Right ventricle myocardium superior (tissue), 1 donor: ENCODE results near the gene MED13L. TPM values are rescaled to one million over a fixed set of nuclear protein-coding genes. Genes with fewer than 3 reads are reported as not detected.
"Not testable (repeated sequence)": the region's sequence is repeated elsewhere in the genome, so short reads cannot be mapped to it uniquely, and the experiment has no call there.

Experiments used
- ATAC-seq: fragments of 200-7000 bp; cut with Tn5 transposase; one replicate; pipeline ENCODE4 v1.9.1; 2020; ENCODE audit warnings: mild to moderate bottlenecking; ENCODE audit not compliant: poor library complexity
- DNase-seq: peaks from one replicate; pipeline ENCODE4 v3.0.0-alpha.2; 2020
- intact Hi-C: fragments of 100-400 bp; cut with DNase I; formaldehyde crosslinking; loops from one replicate; pipeline ENCODE4 v1.11.2; 2022
- total RNA-seq: library from RNA; stranded (reverse); fragmentation: NEBNext Ultra II Directional; extraction: Animal tissue kit (Norgen Biotek cat#: 25700); gene quantifications from one replicate; pipeline ENCODE4 v1.2.1, GENCODE V29; 2021
- donor health status: DM: no; HTN: yes; CAD: no; lungs with severe emphysema.

The MED13L gene
- total RNA-seq, 1 donor from 2014 or later = 57.7 TPM

GRCh38 chr12:116263431-116263830, 14.1 kb downstream of the MED13L start:
- ATAC-seq (no peak), DNase-seq (no peak)
- intact Hi-C loops = no loop called here

- DNase-seq (no peak), ATAC-seq (no peak)
- intact Hi-C loops = no loop called here
Measured at GRCh38 chr12:116262741-116263140, 14.8 kb downstream of the MED13L start.

DNA sequence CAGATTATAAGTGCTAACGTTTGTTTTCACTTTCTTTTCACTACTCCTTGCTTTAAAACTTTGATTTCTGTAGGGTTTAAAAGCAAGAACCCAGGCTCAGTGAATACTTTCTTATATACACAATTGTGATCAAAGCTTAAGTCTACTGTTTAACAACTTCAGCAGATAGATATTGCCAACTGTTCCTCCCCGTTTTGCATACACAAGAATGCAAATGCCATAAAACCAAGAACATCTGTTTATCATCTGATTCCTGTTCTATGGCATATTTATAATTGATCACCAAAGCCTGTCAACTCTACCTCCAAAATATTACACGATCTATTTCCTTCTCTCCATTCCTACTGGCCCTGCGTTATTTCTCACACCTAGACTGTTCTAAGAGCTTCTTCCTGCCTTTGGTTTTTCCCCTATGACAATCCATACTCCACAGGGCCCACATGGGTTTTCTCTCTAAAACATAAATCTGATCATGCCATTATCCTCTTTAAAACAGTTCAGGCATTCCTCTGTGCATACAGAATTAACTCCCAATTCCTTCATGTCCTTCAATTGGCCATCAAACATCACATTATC, 15.9 kb downstream of the MED13L start:
- DNase-seq (no peak), ATAC-seq (no peak)
- intact Hi-C loops = no loop called here

- no peak for DNase-seq
- intact Hi-C loops = no loop called here
Measured at GRCh38 chr12:116259800-116260577, 17.5 kb downstream of the MED13L start.

GRCh38 chr12:116257826-116258225, 19.7 kb downstream of the MED13L start:
- DNase-seq = no peak
- intact Hi-C loops = no loop called here
- ATAC-seq = no peak

More at GRCh38 chr12:116259800-116260577, 17.5 kb downstream of the MED13L start:
- ATAC-seq = no peak

GRCh38 chr12:116257215-116257614, 20.3 kb downstream of the MED13L start:
- DNase-seq (no peak), ATAC-seq (peak; percentile 60)
- intact Hi-C loops = no loop called here

DNA sequence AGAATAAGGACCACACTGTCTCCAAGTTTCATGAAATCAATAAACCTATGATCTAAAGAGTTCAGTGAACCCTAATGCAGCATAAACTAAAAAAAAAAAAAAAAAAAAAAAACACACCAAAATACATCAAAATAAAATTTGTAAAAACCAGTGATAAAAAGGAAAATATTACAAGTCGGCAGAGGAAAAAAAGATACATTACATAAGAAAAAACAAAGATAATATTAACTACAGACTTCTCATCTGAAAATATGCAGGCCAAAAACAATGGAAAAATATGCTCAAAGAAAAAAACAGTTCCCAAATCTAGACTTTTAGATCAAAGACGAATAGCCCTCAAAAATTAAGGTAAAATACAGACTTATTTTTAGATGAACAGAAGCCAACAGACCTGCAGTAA, 27.6 kb downstream of the MED13L start:
- no peak for ATAC-seq
- DNase-seq = no peak
- intact Hi-C loops = no loop called here

GRCh38 chr12:116248930-116249329, 28.6 kb downstream of the MED13L start:
- peak; percentile 46 for ATAC-seq

GRCh38 chr12:116248433-116248832, 29.1 kb downstream of the MED13L start:
- intact Hi-C loops = no loop called here
- no peak for ATAC-seq
- no peak for DNase-seq

More at GRCh38 chr12:116248930-116249329, 28.6 kb downstream of the MED13L start:
- DNase-seq = no peak
- intact Hi-C loops = no loop called here

GRCh38 chr12:116247377-116247776, 30.1 kb downstream of the MED13L start:
- no peak for DNase-seq
- ATAC-seq = peak; percentile 48
- intact Hi-C loops = no loop called here

GRCh38 chr12:116246490-116247179, 30.9 kb downstream of the MED13L start:
- ATAC-seq (no peak), DNase-seq (no peak)
- intact Hi-C loops = no loop called here

DNA sequence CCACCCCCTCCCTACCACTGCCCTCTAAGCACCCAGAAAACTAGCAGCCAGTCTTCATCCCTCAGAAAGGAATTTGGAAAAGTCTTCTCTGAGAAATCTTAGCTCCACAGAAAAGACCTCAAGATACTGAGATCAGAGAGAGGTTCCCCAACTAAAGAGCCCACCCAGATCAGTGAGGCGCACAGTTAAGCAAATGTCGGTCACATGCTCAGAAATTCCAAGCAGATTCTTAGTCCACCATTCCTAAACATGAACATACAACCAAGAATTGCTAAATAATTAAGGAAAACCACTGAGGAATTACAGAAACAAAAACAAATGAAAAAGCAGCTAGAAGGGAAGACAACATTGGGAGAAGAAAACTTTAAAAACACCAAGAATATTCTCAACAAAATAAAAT, 32.3 kb downstream of the MED13L start:
- no peak for ATAC-seq
- intact Hi-C loops = no loop called here
- DNase-seq = no peak

GRCh38 chr12:116244474-116245090, 32.9 kb downstream of the MED13L start:
- intact Hi-C loops = no loop called here
- no peak for DNase-seq
- no peak for ATAC-seq

- intact Hi-C loops = no loop called here
- no peak for DNase-seq
- ATAC-seq = no peak
Measured at GRCh38 chr12:116244001-116244400, 33.5 kb downstream of the MED13L start.

GRCh38 chr12:116242740-116243139, 34.8 kb downstream of the MED13L start:
- DNase-seq (no peak), ATAC-seq (no peak)
- intact Hi-C loops = no loop called here

DNA sequence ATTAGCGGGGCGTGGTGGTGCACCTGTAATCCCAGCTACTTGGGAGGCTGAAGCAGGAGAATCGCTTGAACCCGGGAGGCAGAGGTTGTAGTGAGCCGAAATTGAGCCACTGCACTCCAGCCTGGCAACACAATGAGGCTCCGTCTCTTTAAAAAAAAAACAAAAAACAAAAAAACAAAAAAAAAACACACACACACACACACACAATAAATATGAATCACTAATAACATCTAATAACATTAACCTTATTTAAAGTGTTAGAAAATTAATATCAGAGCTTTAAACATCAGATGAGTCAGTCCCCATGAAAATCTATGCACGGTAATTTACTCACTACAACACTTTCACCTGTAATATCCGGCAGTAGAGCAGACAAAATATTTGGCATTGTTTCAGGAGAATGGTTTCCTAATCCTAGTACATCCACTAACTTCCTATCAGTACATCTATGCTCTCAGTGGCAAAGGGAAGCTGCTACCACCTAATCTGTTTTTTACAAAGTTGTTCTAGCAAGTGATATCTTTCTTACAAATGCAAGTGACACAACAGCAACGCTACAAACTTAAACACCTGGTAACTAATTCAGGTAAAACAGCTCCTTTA, 36.2 kb downstream of the MED13L start:
- ATAC-seq (no peak), DNase-seq (no peak)
- intact Hi-C loops = no loop called here

DNA sequence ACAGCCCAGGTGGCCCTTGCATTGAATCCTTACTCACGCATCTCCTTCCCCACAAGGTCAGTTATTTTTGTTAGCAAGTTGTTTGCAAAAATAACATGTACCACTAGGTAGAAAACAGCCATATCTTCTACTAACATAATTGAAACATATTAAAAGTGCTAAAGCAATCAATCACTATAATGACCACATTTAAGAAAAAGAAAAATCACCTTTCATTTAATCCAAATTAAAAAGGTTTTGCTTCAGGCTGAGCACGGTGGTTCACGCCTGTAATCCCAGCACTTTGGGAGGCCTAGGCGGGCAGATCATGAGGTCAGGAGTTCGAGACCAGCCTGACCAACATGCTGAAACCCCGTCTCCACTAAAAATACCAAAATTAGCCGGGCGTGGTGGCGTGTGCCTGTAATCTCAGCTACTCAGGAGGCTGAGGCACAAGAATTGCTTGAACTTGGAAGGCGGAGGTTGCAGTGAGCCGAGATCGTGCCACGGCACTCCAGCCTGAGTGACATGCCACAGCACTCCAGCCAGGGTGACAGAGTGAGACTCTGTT, 38.8 kb downstream of the MED13L start:
- not testable (repeated sequence) for ATAC-seq, DNase-seq
- intact Hi-C loops = loop anchor here (10.0 kb wide), 1 partner anchor 224 kb away; no protein-coding TSS in a partner anchor

GRCh38 chr12:116238149-116238548, 39.3 kb downstream of the MED13L start:
- intact Hi-C loops = loop anchor here (10.0 kb wide), 1 partner anchor 223 kb away; no protein-coding TSS in a partner anchor
- no peak for DNase-seq
- no peak for ATAC-seq
